ENCODE data around the gene CETP.

CETP gene

DNA sequence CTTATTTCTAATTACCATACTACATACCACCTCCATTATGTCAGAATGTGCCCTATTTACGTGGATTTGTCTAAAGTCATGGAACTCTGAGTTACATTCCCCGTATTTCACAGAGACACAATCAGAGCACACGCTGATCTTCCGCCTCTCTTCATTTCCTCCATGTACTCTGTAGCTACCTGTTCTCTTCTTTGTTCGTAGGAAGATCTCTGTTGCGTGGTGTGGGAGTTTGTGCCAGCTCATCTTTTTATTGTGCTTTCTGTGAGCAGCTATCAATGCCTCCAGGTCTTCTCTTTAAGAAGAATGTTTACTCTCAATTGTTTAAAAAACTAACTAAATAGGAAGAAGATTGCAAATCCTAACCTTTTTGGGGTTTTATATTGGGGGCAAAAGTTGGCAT is 54.6 kb downstream of the CETP start:
- no peak overlapping the region for H3K4me3 ChIP-seq (replicated peaks; ENCODE audit: low read depth, low read length)
- DNase-seq (ENCODE audit: low read depth), result no peak
- TF ChIP-seq CTCF (IDR thresholded peaks at IDR 0.05; ENCODE audit: low read length, missing control alignments), result no peak

- TF ChIP-seq CTCF (IDR thresholded peaks at IDR 0.05; ENCODE audit: low read length, missing control alignments), result no peak
- H3K4me3 ChIP-seq (replicated peaks; ENCODE audit: low read depth, low read length), result no peak overlapping the region
- DNase-seq (ENCODE audit: low read depth), result no peak
Observed at GRCh38 chr16:57016831-57017230, 55.1 kb downstream of the CETP start.

- peak; percentile 69 for DNase-seq (ENCODE audit: low read depth)
Observed at GRCh38 chr16:57017251-57017650, 55.5 kb downstream of the CETP start.

DNA sequence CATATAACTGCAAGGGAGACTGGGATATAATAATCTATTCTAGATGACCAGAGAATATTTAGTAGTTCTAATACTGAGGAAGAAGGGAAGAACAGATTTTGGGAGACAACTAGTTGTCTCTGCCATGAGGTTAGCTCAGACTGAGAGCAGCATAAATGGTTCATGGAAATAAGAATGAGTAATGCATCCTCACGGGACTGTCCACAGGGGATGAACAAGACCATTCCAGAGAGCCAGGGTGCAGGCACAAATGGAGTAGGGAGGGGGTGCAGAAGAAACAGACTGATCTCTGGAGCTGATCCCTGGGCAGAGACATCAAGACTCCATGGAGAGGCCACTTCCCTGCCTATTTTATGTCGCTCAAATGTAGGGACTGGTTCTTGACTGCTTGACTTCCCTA is 58.0 kb downstream of the CETP start:
- DNase-seq (ENCODE audit: low read depth), result no peak
- no peak overlapping the region for H3K4me3 ChIP-seq (replicated peaks; ENCODE audit: low read depth, low read length)
- no peak for TF ChIP-seq CTCF (IDR thresholded peaks at IDR 0.05; ENCODE audit: low read length, missing control alignments)

More at GRCh38 chr16:57017251-57017650, 55.5 kb downstream of the CETP start:
- no peak overlapping the region for H3K4me3 ChIP-seq (replicated peaks; ENCODE audit: low read depth, low read length)
- TF ChIP-seq CTCF (IDR thresholded peaks at IDR 0.05; ENCODE audit: low read length, missing control alignments), result no peak

DNA sequence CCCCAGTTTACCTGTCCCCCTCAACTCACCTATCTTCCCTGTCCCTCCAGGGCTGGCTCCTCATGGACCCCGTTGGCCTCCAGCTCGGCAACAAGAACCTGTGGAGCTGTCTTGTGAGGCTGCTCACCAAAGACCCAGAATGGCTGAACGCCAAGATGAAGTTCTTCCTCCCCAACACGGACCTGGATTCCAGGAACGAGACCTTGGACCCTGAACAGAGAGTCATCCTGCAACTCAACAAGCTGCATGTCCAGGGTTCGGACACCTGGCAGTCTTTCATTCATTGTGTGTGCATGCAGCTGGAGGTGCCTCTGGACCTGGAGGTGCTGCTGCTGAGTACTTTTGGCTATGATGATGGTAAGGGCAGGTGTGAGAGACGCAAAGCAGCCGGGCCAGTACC is 58.9 kb downstream of the CETP start:
- H3K4me3 ChIP-seq (replicated peaks; ENCODE audit: low read depth, low read length), result no peak overlapping the region
- no peak for TF ChIP-seq CTCF (IDR thresholded peaks at IDR 0.05; ENCODE audit: low read length, missing control alignments)
- DNase-seq (ENCODE audit: low read depth), result no peak

DNA sequence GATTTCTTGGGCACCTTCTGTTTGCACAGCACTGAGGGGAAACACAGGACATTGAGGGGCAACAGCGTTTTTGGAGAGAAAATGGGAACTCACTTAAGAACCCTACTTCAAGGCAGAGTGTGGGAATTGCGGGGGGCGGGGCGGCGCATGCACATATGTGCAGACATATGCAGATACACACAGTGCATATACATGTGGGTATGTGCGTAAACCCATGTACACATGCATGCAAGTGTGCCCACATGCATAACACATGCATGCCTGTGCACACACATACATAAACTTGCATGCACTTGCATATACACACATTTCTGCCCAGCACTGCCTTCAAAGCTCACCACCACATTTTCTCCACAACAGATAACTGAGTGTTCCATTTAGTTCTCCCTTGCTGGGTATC is 60.0 kb downstream of the CETP start:
- no peak overlapping the region for H3K4me3 ChIP-seq (replicated peaks; ENCODE audit: low read depth, low read length)
- DNase-seq (ENCODE audit: low read depth), result no peak
- no peak for TF ChIP-seq CTCF (IDR thresholded peaks at IDR 0.05; ENCODE audit: low read length, missing control alignments)

GRCh38 chr16:57022445-57022844 is 60.7 kb downstream of the CETP start:
- H3K4me3 ChIP-seq (replicated peaks; ENCODE audit: low read depth, low read length), result no peak overlapping the region
- DNase-seq (ENCODE audit: low read depth), result no peak
- no peak for TF ChIP-seq CTCF (IDR thresholded peaks at IDR 0.05; ENCODE audit: low read length, missing control alignments)

Measured in fibroblast of pulmonary artery (primary cell).